T-helper 1 cell treated with Interleukin-12 subunit alpha and Interleukin-12 subunit beta and Interleukin-4 antibody, amounts not matched to agents 30 μg/mL and 1 μg/mL, for 36 hours (primary cell): ENCODE results near the gene SPRING1.

Experiments
- H3K27ac Mint-ChIP-seq: one replicate; pipeline ENCODE4 v1.8.0; 2021; ENCODE audit warnings: mild to moderate bottlenecking, mixed read lengths
- H3K27me3 Mint-ChIP-seq: one replicate; pipeline ENCODE4 v1.8.0; 2021; ENCODE audit warnings: low read depth, mixed read lengths
- H3K36me3 Mint-ChIP-seq: one replicate; pipeline ENCODE4 v1.8.0; 2021; ENCODE audit warnings: low read depth, mixed read lengths
- H3K4me1 Mint-ChIP-seq: one replicate; pipeline ENCODE4 v1.8.0; 2021; ENCODE audit warnings: low read depth, mixed read lengths
- H3K4me3 Mint-ChIP-seq: one replicate; pipeline ENCODE4 v1.8.0; 2021; ENCODE audit warnings: mild to moderate bottlenecking, moderate library complexity, mixed read lengths
- H3K9me3 Mint-ChIP-seq: one replicate; pipeline ENCODE4 v1.8.0; 2021; ENCODE audit warnings: mixed read lengths

The SPRING1 gene

GRCh38 chr12:116727891-116728290 is 10.0 kb downstream of the SPRING1 start:
- H3K4me3 Mint-ChIP-seq, result no peak overlapping the region
- H3K4me1 Mint-ChIP-seq, result no peaks in the 10 kb centered on the region
- H3K9me3 Mint-ChIP-seq, result no peaks in the 10 kb centered on the region
- no peaks in the 10 kb centered on the region for H3K27me3 Mint-ChIP-seq
- H3K27ac Mint-ChIP-seq, result no peak overlapping the region
- H3K36me3 Mint-ChIP-seq, result peaks cover 10% of the 10 kb centered on the region

DNA sequence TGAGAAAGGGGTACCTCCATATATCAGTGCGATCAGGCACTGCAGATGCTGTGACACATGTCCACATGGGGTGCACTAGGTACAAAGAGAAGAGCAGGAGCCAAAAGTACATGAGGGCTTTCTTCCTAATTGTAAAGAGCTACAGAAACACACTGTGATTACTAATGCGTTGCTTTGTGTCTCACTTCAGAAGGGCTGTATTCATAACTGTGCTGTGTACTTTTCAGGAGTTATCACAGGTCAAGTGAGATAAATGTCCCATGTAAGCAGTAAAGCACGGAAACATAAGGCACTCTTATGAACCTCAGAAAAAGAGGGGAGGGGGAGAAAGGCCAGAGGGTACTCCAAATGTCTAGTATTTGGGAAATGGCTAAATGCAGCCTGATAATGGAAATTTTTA is 10.6 kb downstream of the SPRING1 start:
- no peak overlapping the region for H3K4me3 Mint-ChIP-seq
- H3K36me3 Mint-ChIP-seq, result peaks cover 12% of the 10 kb centered on the region
- no peaks in the 10 kb centered on the region for H3K27me3 Mint-ChIP-seq
- no peak overlapping the region for H3K27ac Mint-ChIP-seq
- peaks cover 4% of the 10 kb centered on the region for H3K4me1 Mint-ChIP-seq
- no peaks in the 10 kb centered on the region for H3K9me3 Mint-ChIP-seq

GRCh38 chr12:116726694-116727093 is 11.2 kb downstream of the SPRING1 start:
- H3K36me3 Mint-ChIP-seq, result peaks cover 16% of the 10 kb centered on the region
- no peak overlapping the region for H3K27ac Mint-ChIP-seq
- H3K4me3 Mint-ChIP-seq, result no peak overlapping the region
- H3K27me3 Mint-ChIP-seq, result no peaks in the 10 kb centered on the region
- peaks cover 5% of the 10 kb centered on the region for H3K4me1 Mint-ChIP-seq
- no peaks in the 10 kb centered on the region for H3K9me3 Mint-ChIP-seq

GRCh38 chr12:116722245-116722644 is 15.6 kb downstream of the SPRING1 start:
- H3K27me3 Mint-ChIP-seq, result no peaks in the 10 kb centered on the region
- peaks cover 19% of the 10 kb centered on the region for H3K36me3 Mint-ChIP-seq
- no peak overlapping the region for H3K27ac Mint-ChIP-seq
- H3K9me3 Mint-ChIP-seq, result no peaks in the 10 kb centered on the region
- H3K4me1 Mint-ChIP-seq, result peaks cover 5% of the 10 kb centered on the region
- no peak overlapping the region for H3K4me3 Mint-ChIP-seq

DNA sequence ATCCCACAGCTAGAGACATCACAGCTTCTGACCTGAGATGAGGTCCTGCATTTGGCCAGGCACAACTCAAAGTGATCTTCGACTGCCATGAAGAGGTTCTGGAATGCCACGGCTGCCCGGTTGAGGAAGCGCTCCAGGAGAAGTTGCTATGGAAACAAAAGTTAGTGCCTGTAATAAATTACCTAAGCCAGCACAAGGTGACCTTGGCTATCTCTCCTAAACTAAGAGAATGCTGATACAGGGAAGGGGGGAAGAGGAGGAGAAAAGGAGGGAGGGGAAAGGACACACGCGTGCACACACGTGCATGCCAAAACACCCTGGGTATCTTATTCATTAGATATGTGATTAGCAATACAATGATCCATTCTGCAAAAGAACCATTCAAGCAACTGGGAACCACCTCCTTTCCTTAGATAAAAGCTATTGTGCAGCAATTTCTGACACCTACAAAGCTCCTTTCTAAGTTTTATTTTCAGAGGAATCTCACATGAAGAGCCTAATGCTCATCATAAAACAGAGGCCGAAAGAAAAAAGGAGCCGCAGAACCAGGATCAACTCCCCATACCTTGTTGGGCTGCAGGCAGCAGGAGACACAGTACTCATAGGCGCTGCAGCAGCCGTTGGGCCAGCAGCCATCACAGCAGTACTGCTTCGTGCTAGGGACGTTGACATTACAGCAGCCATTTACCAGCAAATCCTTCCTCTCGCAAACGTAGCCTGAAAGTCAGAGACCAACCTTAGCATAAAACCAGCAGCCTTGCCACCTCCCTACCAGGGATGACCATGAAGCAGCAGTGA is 17.9 kb downstream of the SPRING1 start:
- no peak overlapping the region for H3K4me3 Mint-ChIP-seq
- H3K27me3 Mint-ChIP-seq, result no peaks in the 10 kb centered on the region
- peaks cover 5% of the 10 kb centered on the region for H3K4me1 Mint-ChIP-seq
- no peak overlapping the region for H3K27ac Mint-ChIP-seq
- no peaks in the 10 kb centered on the region for H3K9me3 Mint-ChIP-seq
- peaks cover 34% of the 10 kb centered on the region for H3K36me3 Mint-ChIP-seq

- peaks cover 5% of the 10 kb centered on the region for H3K4me1 Mint-ChIP-seq
- H3K9me3 Mint-ChIP-seq, result no peaks in the 10 kb centered on the region
- H3K36me3 Mint-ChIP-seq, result peaks cover 34% of the 10 kb centered on the region
- H3K4me3 Mint-ChIP-seq, result no peak overlapping the region
- H3K27me3 Mint-ChIP-seq, result no peaks in the 10 kb centered on the region
- no peak overlapping the region for H3K27ac Mint-ChIP-seq
Observed at GRCh38 chr12:116718655-116719454, 19.0 kb downstream of the SPRING1 start.

DNA sequence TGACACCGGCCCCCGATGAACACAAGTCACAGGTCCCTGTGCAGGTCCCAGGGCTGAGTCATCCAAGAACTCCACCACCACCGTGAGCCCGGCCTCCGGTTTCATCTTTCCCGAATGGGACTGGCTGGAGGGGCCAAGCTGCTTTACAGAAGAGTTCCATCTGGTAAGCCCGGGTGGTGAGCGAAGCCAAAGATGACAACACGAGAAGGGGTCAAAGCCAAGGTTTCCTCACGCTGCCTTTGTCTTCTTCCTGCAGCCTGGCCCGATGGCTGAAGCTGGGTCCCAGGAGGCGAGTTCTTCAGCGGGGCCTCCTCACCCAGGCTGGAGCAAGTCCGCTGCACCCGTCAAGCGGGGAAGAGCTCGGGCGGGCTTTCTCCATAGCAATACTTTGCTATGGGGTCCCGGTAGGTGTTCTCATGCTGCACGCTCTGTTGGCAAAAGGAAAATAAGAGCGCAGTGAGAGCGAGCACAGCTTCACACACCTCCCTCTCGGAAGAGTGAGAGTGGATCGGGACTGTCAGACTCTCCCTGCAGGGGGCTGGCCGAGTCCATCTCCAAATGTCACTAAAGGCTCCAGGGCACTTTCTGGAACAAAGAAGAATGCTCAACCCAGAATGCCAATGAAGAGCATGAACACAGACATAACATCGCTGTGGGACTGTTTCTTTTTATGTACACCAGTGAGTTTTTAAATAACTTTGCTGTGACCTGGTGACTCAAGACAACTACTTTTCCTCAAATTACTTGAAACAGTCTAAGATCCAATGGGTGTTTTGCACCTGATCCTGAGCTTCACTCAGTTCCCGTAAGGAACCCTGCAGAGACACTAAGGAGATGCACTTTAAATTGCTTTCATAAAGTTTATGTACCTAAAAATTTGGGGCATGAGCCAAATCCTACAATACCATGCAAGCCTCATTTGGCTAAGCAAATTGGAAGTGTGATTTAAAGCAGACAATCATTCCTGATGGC is 20.1 kb downstream of the SPRING1 start:
- no peaks in the 10 kb centered on the region for H3K27me3 Mint-ChIP-seq
- peaks cover 33% of the 10 kb centered on the region for H3K36me3 Mint-ChIP-seq
- no peak overlapping the region for H3K4me3 Mint-ChIP-seq
- peaks cover 5% of the 10 kb centered on the region for H3K4me1 Mint-ChIP-seq
- no peaks in the 10 kb centered on the region for H3K9me3 Mint-ChIP-seq
- H3K27ac Mint-ChIP-seq, result no peak overlapping the region

DNA sequence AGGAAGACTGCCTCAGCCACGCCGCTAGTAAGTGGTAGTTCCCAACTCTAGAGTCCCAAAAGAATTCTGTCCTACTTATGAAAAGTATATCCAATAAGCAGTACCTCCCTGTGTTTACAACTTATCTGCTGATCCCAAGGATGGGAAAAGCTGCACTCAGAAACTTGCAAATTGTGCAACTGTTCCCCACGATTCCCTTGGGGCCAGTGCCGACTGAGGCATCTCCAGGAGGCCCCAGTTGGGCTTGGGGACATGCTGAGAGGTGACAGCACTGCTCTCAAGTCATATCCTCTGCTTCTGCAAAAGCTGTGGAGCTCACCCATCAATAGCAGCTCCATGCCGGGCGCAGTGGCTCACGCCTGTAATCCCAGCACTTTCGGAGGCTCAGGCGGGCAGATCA is 23.7 kb downstream of the SPRING1 start:
- Mint-ChIP-seq H3K9me3 (no peaks in the 10 kb centered on the region), H3K4me1 (peaks cover under 1% of the 10 kb centered on the region), H3K27me3 (peaks cover 14% of the 10 kb centered on the region), H3K36me3 (peaks cover 23% of the 10 kb centered on the region), H3K4me3 (no peak overlapping the region), H3K27ac (no peak overlapping the region)

DNA sequence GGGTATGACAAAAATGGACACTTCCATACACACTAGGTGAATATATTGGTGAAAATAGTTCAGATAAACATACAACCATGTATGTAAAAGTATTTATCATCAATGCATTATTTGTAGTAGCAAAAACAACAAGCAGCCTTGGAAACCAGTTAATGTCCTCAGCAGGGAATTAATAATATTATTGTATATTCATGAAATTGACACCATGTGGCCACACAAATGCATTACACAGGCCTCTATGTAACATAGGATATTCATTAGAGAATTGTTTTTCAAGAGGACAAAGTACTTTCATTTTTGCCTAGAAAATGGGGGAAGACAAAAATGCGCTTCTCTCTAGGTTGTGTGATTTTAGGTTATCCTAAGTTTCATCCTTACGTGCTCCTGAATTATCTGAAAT is 24.3 kb downstream of the SPRING1 start:
- H3K9me3 Mint-ChIP-seq, result no peaks in the 10 kb centered on the region
- H3K27ac Mint-ChIP-seq, result no peak overlapping the region
- peaks cover 7% of the 10 kb centered on the region for H3K4me1 Mint-ChIP-seq
- peaks cover 20% of the 10 kb centered on the region for H3K27me3 Mint-ChIP-seq
- H3K36me3 Mint-ChIP-seq, result peaks cover 21% of the 10 kb centered on the region
- no peak overlapping the region for H3K4me3 Mint-ChIP-seq

- H3K4me1 Mint-ChIP-seq, result peaks cover 8% of the 10 kb centered on the region
- no peak overlapping the region for H3K4me3 Mint-ChIP-seq
- peaks cover 21% of the 10 kb centered on the region for H3K36me3 Mint-ChIP-seq
- no peaks in the 10 kb centered on the region for H3K9me3 Mint-ChIP-seq
- no peak overlapping the region for H3K27ac Mint-ChIP-seq
- peaks cover 22% of the 10 kb centered on the region for H3K27me3 Mint-ChIP-seq
Observed at GRCh38 chr12:116712458-116713303, 25.2 kb downstream of the SPRING1 start.

DNA sequence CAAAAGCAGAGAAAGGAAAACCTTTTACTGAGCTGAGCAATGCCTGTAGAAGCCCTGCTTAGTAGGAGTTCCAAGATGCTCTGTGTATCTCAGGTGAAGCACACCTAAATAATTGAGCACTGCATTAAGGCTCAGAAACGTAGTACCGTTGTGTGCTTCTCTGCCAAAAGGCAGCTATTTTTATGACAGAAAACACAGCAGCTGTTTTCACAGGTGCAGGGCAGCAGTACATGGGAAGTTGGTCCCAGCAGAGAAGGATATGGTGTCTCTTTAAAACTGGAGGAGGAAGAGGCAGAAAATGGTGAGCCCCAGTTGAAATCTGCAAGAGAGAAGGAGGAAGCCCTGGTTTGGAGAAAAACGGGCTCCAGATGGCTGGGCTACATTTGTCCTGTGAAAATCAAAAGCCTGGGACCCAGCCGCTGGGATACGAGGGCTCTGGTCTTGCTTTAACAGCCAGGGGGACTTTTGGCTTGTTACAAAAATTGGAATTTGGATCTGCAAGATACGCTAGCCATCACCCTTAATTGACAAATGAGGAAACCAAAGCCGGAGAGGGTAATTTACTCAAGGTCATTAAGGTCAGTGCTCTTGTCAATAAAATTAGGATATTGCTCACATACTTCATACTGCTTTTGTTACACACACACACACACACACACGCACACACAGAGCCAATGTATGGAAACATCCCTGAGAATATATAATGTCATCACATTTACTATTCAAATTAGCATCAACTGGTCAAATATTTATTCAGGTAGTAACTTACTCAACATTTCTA is 27.3 kb downstream of the SPRING1 start:
- Mint-ChIP-seq H3K27me3 (peaks cover 27% of the 10 kb centered on the region), H3K9me3 (no peaks in the 10 kb centered on the region), H3K36me3 (peaks cover 6% of the 10 kb centered on the region), H3K4me3 (no peak overlapping the region), H3K27ac (no peak overlapping the region), H3K4me1 (peaks cover 8% of the 10 kb centered on the region)

DNA sequence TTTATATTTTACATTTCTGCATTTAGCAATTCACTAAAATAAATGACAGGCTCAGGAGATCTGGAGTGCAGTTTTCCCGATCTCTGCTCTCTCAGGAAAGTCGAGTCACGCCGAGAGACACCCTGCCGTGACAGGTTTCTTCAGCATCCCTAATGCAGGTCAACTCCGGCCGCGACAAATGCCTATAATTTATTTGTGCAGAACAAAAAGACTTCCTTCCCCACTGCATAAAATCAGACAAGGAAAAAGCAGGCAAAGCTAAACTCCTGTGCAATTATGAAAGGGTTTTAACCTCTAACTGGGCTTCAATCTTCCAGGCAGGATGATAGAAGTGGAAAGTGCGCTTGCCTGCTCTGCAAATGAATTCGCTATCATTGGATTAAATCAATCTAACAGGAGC is 28.1 kb downstream of the SPRING1 start:
- no peaks in the 10 kb centered on the region for H3K9me3 Mint-ChIP-seq
- H3K36me3 Mint-ChIP-seq, result peaks cover 6% of the 10 kb centered on the region
- H3K27me3 Mint-ChIP-seq, result peaks cover 27% of the 10 kb centered on the region
- no peak overlapping the region for H3K27ac Mint-ChIP-seq
- no peak overlapping the region for H3K4me3 Mint-ChIP-seq
- peaks cover 8% of the 10 kb centered on the region for H3K4me1 Mint-ChIP-seq
